ENCODE data around the gene ABLIM2.

DNA sequence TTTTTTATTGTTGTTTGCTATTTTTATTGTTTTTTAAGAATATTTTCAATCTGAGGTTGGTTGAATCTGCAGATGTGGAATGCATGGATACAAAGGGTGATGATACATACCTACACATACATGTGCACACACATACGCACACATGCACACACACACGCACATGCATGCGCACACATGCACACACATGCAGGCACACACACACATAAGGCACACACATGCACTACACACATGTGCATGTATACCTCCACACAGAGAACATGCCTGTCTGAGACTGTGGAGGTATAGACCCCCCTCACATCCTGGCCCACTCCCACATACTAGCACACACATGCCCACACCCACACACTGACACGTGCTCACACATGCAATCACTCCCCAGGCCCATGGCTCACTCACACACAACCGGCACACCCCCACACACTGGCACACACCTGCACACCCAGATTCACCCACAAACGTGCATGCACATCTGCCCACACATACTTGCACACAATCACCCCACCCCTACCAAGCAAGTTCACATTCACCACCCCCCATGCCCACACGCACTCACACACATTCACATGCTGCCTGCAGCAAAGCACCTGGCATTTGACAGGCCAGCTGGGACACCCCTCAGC, 121.4 kb downstream of the ABLIM2 start:
- TF ChIP-seq, protein P1, sequence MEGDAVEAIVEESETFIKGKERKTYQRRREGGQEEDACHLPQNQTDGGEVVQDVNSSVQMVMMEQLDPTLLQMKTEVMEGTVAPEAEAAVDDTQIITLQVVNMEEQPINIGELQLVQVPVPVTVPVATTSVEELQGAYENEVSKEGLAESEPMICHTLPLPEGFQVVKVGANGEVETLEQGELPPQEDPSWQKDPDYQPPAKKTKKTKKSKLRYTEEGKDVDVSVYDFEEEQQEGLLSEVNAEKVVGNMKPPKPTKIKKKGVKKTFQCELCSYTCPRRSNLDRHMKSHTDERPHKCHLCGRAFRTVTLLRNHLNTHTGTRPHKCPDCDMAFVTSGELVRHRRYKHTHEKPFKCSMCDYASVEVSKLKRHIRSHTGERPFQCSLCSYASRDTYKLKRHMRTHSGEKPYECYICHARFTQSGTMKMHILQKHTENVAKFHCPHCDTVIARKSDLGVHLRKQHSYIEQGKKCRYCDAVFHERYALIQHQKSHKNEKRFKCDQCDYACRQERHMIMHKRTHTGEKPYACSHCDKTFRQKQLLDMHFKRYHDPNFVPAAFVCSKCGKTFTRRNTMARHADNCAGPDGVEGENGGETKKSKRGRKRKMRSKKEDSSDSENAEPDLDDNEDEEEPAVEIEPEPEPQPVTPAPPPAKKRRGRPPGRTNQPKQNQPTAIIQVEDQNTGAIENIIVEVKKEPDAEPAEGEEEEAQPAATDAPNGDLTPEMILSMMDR (IDR thresholded peaks at IDR 0.05): no peak
- TF ChIP-seq POLR2A (IDR thresholded peaks at IDR 0.05): no peak
